ENCODE measurements around the gene WNK2.

The WNK2 gene

DNA sequence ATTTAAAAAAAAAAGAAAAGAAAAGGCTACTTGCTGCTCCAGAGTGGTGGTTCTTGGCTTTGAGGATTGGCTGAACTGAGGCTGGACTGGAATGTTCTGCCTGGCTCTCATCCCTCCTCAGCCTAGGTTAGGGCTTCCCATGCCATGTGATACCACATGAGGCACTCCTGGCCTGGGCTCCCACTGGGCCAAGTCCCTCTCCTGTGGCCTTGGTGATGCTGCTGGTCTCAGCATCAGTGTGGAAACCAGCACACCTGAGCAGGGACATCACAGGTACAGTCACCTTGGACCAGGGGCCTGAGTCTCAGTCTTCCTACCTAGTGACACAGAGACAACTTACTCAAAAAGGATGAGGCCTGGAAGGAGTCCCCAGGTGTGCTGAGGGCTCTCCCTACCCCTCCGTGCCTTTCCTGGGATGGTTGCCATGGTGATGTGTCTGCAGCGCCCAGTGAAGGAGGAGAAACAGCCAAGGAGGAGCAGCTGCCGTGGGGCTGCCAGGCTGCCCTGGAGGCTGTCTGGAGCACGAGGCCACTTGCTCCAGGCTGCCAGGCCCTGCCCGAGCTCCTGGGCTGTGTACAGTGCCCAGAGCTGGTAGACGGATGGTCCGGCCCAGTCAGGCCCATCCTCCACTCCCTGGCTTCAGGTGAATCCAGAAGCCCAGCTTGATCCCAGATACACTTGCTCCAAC, 71.0 kb downstream of the WNK2 start:
- no peak overlapping the region for H3K4me3 ChIP-seq (ENCODE audit: control insufficient read depth, low read depth, low read length)
- no peak for DNase-seq (ENCODE audit: low read depth)
- TF ChIP-seq, protein P1, sequence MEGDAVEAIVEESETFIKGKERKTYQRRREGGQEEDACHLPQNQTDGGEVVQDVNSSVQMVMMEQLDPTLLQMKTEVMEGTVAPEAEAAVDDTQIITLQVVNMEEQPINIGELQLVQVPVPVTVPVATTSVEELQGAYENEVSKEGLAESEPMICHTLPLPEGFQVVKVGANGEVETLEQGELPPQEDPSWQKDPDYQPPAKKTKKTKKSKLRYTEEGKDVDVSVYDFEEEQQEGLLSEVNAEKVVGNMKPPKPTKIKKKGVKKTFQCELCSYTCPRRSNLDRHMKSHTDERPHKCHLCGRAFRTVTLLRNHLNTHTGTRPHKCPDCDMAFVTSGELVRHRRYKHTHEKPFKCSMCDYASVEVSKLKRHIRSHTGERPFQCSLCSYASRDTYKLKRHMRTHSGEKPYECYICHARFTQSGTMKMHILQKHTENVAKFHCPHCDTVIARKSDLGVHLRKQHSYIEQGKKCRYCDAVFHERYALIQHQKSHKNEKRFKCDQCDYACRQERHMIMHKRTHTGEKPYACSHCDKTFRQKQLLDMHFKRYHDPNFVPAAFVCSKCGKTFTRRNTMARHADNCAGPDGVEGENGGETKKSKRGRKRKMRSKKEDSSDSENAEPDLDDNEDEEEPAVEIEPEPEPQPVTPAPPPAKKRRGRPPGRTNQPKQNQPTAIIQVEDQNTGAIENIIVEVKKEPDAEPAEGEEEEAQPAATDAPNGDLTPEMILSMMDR (conservative IDR thresholded peaks at IDR 0.05; ENCODE audit: control insufficient read depth, insufficient read depth, low read depth, low read length), result no peak

DNA sequence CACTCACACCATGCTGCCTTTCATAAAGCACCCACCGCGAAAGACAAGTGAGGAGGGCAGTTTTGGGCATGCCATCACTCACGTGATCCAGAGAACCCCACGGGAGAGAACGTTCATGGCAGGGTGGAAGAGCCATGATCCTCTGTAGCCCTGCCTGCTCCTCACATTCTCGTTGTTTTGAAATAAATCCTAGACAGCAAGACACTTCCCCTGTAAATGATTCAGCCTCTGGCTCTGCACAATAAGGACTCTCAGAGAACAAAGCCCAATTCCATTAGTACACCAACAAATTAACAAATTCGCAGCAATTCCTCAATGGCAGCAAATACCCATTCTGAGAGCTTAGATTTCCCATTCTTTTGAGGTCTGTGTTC, 71.5 kb downstream of the WNK2 start:
- DNase-seq (ENCODE audit: low read depth), result no peak
- TF ChIP-seq, protein P1 (conservative IDR thresholded peaks at IDR 0.05; ENCODE audit: control insufficient read depth, insufficient read depth, low read depth, low read length), result no peak
- H3K4me3 ChIP-seq (ENCODE audit: control insufficient read depth, low read depth, low read length), result no peak overlapping the region

- TF ChIP-seq, protein P1 (conservative IDR thresholded peaks at IDR 0.05; ENCODE audit: control insufficient read depth, insufficient read depth, low read depth, low read length), result no peak
- DNase-seq (ENCODE audit: low read depth), result no peak
- H3K4me3 ChIP-seq (ENCODE audit: control insufficient read depth, low read depth, low read length), result no peak overlapping the region
Observed at GRCh38 chr9:93255994-93256877, 72.3 kb downstream of the WNK2 start.

DNA sequence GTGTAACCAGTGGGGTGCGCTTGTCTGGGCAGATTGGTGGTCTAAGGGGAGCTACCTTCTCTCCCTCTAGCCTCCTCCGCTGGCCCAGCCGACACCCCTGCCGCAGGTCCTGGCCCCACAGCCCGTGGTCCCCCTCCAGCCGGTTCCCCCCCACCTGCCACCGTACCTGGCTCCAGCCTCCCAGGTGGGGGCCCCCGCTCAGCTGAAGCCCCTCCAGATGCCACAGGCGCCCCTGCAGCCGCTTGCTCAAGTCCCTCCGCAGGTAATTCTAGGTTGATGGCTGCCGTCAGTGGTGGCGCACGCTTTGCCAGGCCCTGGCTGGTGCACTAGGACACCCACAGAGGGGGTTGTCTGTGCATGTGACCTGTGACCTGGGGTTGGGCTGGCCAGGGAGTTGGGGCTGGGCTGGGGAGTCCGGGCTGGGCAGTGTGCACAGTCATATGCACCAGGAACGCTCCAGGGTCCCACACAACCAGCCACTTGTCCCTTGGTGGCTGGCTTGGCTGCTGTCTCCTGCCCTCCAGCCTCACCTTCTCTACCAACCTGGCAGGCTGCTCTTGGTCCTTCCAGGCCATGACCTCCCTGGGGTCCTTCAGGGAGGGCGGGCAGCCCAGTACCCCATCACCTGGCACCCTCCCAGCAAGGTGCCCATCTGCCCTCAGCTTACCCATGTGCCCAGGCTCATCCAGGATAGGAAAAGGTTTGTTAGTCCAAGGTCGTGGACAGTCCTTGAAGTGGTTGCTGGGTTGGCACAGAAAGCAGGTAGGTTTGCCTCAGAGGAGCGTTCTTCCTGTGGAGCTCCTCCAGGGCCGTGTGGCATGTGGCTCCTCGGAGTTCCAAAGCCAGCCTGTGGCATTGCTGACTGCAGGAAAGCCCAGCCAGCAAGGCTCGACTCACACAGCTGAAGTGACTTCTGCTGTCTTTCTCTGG, 73.2 kb downstream of the WNK2 start:
- DNase-seq (ENCODE audit: low read depth), result no peak
- TF ChIP-seq, protein P1 (conservative IDR thresholded peaks at IDR 0.05; ENCODE audit: control insufficient read depth, insufficient read depth, low read depth, low read length), result no peak
- H3K4me3 ChIP-seq (ENCODE audit: control insufficient read depth, low read depth, low read length), result no peak overlapping the region

GRCh38 chr9:93257808-93258331, 73.9 kb downstream of the WNK2 start:
- DNase-seq (ENCODE audit: low read depth), result no peak
- TF ChIP-seq, protein P1 (conservative IDR thresholded peaks at IDR 0.05; ENCODE audit: control insufficient read depth, insufficient read depth, low read depth, low read length), result no peak
- H3K4me3 ChIP-seq (ENCODE audit: control insufficient read depth, low read depth, low read length), result no peak overlapping the region

DNA sequence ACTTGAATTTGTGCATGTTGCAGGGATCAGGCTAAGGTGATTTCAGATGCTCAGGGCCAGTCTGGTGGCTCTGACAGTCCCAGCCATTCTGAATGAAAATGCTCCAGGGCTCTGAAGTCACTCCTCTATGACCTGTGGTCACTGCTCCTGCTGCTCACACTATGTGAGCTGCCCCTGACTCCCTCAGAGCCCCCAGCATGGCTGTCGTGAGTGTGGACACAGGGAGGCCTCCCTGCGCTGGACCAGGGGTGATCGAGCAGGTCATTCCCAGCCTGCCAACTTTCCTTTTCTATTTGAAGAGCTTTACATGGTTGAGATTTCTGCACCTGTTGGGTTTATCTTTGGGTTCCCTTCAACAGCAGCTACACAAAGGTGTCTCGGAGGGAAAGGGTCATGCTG, 74.5 kb downstream of the WNK2 start:
- no peak overlapping the region for H3K4me3 ChIP-seq (ENCODE audit: control insufficient read depth, low read depth, low read length)
- TF ChIP-seq, protein P1 (conservative IDR thresholded peaks at IDR 0.05; ENCODE audit: control insufficient read depth, insufficient read depth, low read depth, low read length), result no peak
- no peak for DNase-seq (ENCODE audit: low read depth)
